ENCODE results near the gene OR2A12.
A peak's percentile ranks its signal among the peaks of the same experiment; 100 is the strongest.
"Not testable (repeated sequence)": the region's sequence is repeated elsewhere in the genome, so short reads cannot be mapped to it uniquely, and the experiment has no call there.

The OR2A12 gene

GRCh38 chr7:144127714-144128334 is 41.7 kb downstream of the OR2A12 start:
- DNase-seq, result peak; percentile 87

GRCh38 chr7:144129601-144130000 is 43.5 kb downstream of the OR2A12 start:
- not testable (repeated sequence) for DNase-seq

- DNase-seq, result no peak
Observed at GRCh38 chr7:144130730-144131129, 44.7 kb downstream of the OR2A12 start.

GRCh38 chr7:144132262-144132661 is 46.2 kb downstream of the OR2A12 start:
- DNase-seq, result no peak

- DNase-seq, result no peak
Observed at GRCh38 chr7:144133307-144133706, 47.2 kb downstream of the OR2A12 start.

GRCh38 chr7:144134116-144134515 is 48.0 kb downstream of the OR2A12 start:
- DNase-seq, result no peak

GRCh38 chr7:144137501-144137900 is 51.4 kb downstream of the OR2A12 start:
- no peak for DNase-seq

- DNase-seq, result no peak
Observed at GRCh38 chr7:144142187-144142586, 56.1 kb downstream of the OR2A12 start.

GRCh38 chr7:144144426-144144825 is 58.3 kb downstream of the OR2A12 start:
- DNase-seq, result no peak

GRCh38 chr7:144148224-144148827 is 62.2 kb downstream of the OR2A12 start:
- DNase-seq, result no peak
